ENCODE results near the gene SIPA1L3.

The SIPA1L3 gene

DNA sequence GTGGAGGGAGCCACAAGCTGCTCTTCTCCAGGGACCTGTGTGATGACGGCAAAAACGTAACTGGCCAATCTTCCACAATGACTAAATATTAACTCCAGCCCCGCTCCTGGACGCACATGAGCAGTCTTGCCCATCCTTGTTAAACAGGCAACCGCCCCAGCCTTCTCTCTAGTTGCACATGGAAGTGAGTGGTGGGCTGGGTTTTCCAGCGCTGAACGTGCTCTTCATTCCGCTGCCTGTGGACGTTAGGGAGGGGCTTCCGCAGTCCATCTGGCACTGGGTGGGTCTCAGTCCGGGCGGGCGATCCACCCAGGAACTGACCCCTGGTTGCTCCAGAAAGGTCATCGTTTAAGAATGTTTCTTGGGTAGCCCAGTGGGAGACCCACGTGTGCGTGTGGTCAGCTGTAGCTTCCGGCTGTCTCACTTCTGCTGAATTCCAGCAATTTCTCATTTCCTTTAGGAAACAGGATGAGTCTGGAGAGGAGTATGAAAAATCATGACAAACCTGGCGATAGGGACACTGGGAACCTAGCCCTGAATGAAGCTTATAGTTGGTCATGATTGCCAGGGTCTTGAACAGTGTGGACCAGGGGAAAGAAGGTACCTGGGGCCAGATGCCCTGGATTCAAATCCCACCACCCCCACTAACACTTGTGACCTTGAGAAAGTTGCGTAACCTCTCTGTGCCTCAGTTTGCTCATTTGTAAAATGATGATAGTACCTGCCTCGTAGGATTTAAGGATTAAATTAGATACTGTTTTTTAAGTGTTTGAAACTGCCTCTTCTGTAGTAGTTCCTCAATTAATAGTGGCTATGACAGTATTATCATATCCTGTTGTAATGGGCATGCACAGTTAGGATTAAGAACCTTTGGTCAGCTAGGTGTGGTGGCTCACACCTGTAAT, 92.6 kb downstream of the SIPA1L3 start:
- FAIRE-seq = no peak

DNA sequence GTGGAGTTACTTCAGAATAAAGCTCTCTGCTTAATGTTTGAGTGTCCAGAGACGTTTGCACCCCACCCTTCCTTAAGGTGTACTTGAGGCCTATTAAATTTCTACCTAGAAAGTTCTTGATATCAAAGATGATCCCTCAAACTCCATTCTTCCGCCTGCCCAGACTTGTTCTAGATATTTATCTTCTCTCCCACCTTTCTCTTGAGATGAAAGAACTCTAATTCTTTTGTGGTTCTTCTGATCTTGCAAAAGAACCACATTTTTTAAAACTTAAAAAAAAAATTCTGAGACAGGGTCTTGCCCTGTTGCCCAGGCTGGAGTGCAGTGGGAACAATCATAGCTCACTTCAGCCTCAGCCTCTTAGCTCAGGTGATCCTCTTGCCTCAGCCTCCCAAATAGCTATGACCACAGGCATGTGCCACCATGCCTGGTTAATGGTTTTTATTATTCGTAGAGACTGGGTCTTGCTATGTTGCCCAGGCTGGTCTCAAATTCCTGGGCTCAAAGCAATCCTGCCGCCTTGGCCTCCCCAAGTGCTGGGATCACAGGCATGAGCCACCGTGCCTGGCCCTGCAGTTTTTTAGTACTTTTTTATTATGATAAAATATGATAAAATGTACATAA, 94.3 kb downstream of the SIPA1L3 start:
- FAIRE-seq = no peak

DNA sequence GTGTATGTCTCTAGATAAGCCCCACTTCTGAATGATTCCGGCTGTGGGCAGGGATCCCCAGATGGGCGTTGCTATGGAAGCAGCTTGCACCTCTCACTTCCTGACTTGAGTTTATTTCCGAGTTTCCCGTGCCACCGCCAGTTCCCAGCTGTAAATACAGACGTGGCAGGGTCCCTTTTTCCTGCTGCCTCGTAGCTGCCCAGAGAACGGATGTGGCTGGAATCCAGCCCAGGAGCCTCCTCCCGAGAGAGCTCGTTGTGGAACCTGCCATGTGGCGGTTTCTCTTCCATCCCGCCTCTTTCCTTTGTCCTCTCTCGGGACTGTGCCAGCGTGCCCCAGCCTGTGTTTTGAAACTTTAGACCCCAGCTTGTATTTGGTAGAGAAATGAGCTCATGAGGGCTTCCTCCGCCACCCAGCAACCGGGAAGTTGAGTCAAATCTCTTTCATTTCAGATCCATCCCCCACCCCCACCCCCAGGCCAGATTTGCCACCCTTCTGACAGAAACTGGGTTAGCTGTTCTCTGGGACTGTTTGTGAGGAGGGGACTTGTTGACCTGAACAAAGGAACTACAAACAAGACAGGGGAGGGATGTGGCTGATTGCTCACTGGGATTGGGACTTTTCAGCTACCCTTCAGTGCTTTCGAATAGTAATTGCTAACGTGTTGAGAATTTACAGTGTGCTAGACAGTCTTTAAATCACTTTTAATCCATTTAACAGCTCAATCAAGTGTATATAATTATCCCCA, 96.6 kb downstream of the SIPA1L3 start:
- no peak for FAIRE-seq

DNA sequence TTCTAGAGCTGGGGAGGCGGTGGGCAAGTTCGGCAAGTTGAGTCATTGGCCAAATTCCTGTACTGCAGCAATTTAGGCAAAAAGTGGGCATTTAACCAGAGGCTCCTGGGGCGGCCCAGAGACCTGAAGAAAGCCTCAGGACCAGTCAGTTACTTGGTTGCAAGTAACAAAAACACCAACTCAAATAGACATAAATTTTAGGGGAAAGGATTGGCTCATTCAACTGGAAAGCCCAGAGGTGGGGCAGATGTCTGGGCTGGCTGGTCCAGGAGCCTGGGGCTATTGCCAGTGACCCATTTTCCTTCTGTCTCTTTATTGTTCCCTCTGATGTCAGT, 97.1 kb downstream of the SIPA1L3 start:
- FAIRE-seq = no peak

DNA sequence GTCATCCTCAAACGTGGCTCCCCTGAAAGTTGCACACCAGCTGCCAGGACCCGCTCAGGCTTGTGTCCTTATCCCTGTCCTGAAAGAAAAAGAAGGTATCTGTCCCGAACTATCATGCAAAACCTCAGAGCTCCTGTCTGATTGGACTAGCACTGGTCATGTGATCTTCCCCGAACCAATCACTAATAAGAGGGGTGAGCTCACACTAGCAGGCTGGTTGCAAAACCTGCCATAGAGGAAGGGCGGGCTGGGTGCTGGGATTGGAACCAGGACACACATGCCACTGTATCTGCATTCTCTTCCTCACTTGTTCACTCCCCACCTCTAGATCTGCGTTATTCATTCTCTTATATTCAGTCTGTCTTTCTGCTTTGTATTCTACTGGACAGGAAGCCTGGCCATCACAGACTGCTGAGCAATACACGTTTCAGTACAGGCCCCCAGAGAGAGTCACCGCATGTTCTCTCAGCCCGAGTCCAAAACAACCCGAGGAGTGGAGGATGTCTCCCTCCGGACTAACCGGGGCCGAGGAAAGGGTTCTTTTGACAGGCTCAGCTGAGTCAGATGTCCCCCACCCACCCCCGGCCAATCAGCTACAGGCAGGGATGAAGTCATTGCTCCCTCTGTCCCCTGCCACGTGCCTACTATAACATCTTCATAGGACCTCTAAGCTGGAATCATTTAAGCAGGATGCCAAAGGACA, 97.7 kb downstream of the SIPA1L3 start:
- no peak for FAIRE-seq

DNA sequence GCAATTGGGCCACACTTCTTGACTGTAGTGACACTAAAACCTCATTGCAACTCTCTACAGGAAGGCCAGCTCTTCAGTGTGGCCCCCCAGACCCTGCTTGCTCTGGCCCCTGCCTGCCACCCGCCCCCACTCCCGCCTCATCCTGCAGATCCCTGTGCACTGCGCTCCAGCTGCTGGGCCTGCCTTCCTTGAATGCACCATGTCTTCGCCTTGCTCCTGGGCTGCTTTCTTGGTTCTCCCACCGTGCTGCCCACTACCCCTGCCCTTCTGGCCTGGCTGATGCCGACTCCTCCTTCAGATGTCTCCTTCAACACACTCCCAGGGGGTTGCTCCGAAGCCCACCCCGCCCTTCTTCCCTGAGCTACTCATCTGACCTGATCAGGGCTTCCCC, 98.2 kb downstream of the SIPA1L3 start:
- FAIRE-seq = no peak

DNA sequence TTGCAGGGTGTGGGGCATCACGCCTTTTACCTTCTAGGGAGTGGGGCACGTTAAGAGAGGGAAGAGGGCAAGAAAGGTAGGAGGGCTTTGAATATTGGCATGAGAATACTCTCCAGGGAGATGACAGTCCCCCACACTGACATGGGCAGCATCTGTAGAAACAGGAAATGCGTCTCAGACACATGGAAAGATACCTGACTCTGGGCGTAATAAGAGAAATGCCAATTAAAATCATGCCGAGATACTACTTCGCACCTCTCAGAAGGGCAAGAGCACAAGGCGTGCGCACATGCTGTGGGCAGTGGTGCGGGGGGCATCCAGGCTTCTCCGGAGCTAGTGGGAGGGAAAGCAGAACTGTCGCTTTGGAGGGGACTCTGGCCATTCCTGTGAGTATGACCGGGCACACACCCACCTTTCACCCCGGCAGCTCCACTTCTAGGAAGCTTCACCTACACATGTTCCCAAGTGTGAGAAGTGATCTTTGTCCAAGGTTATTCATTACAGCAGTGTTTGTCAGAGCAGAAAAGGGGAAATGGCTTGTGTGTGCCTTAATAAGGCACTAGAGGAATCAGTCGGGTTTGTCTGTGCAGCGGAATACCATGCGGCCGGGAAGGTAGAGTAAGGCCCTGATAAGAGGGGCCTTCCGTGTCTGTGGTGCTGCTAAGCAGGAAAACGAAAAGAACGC, 99.5 kb downstream of the SIPA1L3 start:
- no peak for FAIRE-seq

DNA sequence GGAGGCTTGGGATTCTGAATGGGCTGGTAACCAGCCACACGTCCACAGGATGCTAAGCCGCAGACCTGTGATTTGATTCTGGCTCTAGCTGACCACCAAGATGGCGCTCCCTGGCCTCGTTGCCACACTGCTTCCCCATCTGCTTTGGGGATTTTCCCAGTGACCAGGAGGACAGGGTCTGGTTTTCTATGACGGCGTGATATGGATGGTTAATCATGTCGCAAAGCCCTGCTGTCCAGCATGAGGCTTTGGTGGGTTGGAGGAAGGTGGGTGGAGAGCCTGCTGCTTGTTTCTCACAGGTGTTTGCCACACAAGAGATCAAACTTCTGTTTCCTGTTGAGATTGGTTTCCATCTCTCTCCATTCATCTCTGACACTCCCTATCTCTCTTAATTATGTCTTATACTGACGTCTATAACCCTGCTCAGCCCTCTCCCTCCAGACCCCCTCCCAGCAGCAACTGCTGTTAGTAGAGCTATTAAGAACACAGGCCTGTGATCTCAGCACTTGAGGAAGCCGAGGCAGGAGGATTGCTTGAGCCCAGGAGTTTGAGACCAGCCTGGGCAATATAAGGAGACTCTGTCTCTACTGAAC, 102.7 kb downstream of the SIPA1L3 start:
- no peak for FAIRE-seq

DNA sequence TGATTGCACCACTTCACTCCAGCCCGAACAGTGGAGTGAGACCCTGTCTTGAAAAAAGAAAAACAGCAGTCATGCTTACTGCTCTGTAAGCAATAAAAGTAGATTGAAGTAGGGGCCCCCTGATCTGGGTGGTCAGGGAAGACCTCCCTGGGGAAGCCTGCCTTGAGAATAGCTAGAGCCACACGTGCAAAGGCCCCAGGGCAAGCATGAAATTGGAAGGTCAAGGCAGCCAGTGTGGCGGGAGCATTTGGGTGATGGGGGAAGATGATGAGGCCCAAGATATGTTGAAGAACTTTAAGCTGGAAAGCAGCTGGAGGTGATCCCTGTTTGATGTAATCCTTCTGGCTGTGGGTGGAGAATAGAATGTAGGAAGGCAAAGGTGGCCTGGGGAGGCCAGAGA, 104.4 kb downstream of the SIPA1L3 start:
- FAIRE-seq = no peak

DNA sequence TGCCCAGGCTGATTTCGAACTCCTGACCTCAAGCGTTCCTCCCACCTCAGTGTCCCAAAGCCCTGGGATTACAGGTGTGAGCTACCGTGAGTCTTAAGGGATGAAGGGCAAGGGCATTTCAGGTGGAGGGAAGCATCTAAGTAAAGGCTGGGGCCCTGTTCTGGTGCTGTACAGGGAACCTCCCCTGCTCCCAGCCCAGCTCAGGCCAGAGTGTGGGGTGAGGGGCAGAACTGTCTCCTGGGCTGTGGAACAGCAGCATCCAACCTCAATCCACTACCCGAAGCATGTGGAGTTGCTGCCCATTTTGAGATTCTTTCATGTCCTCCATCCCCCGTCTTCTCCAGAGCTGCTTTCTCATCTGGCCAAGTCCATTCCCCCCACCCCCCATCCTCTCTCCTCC, 105.3 kb downstream of the SIPA1L3 start:
- no peak for FAIRE-seq

DNA sequence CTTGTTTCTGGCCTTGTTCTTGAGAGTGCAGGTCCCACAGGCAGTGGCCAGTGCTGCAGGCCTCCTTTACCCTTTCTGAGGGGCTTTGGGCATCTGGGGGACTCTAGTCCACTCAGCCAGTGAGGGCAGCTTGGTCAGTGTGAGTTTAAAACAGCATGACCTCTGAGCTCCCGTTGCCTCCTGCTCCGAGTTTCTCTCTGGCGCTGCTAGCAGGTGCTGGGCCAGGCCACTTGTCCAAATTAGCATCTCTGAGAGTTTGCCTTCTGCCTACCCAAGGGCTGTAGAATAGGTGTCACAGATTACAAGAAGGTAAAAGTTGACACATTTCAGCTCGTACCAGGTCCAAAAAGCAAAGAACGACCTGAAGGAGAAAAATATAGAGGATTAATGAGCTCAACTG, 105.9 kb downstream of the SIPA1L3 start:
- FAIRE-seq = no peak

DNA sequence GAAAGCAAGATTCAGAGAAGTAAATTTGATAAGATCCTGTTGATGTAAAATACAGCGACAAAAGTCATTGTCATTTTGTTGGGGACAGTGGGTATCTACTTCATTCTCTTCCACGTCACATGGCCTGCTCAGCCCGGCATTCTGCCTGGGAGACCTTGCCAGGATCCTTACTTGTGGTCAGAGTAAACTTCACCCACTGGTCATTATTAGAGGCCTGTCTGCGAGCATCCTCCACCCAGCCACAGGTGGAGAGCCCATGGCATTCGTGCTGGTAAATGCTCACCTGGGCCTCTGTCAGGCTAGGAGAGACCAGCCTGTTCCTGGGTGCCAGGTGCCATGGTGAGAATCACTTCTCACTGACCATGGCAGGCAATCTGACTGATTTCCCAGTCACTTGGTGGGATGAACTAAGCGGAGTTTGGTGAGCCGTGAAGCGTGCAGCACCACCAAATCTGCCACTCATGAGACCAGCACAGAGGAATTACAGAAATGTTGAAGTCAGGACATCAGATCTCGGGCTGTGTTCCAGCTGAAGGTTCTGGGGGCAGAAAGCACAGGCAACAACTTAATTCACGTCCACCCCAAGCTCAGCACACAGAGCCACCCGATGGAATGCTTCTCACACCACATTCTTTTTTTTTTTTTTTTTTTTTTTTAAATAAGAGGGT, 107.0 kb downstream of the SIPA1L3 start:
- FAIRE-seq = no peak

DNA sequence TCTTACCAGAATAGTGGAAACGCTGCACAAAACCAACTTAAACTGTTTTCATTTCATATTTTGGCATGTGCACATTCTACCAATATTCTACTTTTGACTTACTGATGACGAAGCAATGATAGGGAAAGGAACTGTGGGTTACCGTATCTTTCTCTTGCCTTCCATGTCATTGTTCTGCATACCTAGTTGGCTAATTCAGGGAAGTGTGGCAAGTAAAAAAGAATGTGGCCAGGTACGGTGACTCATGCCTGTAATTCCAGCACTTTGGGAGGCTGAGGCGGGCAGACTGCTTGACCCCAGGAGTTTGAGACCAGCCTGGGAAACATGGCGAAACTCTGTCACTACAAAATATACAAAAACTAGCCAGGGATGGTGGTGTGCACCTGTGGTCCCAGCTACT, 108.2 kb downstream of the SIPA1L3 start:
- no peak for FAIRE-seq

DNA sequence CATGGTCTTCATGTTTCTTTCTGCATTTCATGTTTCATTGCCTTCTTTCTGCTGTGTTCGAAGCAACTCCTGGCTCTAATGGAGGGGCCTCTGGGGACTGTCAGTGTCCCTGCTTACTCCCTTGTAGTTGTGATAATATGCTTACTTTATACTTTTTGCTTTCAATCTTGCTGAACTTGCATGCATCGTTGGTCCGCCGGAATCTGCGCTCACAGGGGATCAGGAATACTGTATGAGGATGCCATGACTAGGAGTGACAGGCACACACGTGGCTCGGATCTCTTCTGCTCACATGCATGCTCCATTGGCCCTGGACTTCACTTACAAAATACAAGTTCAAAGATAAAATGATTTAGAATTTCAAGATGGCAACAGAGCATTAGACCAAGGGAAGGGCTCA, 108.8 kb downstream of the SIPA1L3 start:
- FAIRE-seq = no peak

DNA sequence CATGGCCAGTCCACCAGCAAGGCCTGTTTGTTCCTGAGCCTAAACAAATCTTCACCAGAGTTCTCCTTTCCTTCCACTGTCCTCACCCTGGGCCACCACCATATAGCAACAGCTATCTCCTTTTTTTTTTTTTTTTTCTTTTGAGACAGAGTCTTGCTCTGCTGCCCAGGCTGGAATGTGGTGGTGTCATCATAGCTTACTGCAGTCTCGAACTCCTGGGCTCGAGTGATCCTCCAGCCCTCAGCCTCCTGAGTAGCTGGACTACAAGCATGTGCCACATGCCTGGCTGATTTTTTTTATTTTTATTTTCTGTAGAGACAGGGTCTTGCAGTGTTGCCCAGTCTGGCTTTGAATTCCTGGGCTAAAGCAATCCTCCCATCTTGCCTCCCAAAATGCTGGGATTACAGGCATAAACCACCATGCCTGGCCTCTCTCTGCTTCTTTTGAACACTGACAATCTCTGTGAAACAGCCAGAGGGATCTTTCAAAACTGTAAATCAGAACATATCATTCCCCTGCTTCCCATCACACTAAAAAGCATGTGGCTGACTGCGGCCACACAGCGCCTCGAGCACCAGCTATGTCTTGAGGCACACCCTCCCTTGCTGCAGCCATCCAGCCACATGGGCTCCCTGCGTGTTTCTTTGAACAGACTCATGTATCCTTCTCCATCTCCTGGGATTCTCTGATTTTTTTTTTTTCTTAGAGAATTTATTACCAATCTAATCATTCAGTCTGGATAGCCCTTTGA, 110.6 kb downstream of the SIPA1L3 start:
- no peak for FAIRE-seq

DNA sequence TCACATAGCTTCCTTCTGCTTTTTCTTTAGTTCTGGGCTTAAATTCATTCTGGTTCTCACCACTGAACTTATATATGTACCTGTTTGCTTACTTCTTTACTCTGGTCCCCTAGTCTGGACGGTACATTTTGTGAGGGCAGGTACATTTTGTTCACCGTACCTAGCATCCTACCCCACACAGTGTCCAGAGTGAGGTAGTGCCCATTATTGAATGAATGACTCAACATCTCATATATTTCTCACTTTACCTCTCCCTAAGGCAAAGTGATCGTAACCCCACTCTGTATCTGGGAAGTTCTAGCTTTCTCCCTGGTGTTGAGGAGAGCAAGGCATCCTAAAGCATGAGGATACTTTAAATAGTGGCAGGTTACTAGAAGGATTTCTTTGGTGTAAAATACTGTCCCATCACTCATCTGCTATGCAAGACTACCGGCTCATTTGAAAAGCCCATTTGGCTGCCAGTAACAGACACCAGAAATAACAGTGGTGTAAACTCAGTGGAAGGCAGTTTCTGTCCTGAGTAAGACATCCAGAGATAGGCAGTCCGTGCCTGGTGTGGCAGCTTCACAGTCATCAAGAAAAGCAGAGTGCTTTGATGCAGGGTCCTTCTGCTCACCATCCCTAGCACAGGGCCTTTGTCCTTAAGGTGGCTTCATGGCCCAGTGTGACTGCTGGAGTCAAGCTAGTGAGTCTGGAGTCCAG, 111.8 kb downstream of the SIPA1L3 start:
- FAIRE-seq = no peak

DNA sequence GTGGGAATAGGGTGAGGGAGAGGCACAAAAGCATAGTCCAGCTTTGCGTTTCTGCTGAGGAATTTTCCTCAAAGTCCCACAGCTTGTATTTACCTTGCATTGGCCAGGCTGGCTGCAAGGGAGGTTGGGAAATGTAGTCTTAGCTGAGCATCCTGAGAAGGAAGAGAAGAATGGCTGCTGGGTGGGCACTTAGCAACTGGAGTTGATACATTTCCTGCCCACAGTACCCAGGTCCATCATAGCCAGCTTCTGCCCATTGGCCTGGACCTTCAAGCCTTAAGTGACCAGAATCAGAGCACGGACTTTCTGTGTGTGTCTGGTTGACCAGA, 112.4 kb downstream of the SIPA1L3 start:
- no peak for FAIRE-seq

DNA sequence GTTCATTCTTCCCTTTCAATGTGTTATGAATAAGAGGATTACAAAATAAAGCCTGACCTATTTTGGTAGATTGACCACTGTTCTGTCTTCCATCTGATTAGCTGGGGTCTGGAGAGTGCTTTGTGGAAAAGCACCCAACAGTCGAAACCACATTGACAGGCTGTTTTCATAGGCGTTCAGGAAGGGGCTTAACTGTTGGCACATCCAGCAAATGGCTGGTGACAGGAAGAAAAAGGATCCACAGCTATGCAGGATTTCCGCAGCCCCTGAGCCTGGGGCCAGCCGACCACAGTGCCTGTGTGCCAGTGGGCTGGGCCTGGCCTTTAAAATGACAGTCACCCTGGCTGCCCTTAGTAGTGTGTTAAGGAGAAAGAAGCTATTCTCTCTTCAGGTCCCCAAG, 113.3 kb downstream of the SIPA1L3 start:
- no peak for FAIRE-seq

DNA sequence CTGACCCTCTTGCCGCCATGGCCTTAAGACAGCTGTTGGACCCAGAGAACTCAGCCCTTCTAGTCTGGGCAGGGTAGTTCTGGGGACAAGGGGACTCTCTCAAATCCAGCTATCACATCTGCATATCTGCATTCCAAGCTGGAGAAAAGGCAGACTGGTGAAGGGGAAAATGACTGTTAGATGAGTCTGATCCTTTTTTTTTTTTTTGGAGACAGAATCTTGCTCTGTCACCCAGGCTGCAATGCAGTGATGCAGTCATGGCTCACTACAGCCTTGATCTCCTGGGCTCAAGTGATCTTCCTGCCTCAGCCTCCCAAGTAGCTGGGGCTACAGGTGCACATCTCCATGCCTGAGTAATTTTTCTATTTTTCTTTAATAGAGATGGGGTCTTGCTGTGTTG, 114.3 kb downstream of the SIPA1L3 start:
- FAIRE-seq = no peak
